ENCODE results near the gene ATP4A. TPM values are rescaled to one million over a fixed set of nuclear protein-coding genes. Genes with fewer than 3 reads are reported as not detected.

The ATP4A gene
- total and polyA plus RNA-seq, 9 of the 15 experiments (the other 6 are each of a cell fraction or from before 2014, with no cell fraction given): 0.15 TPM; not detected in 8

- TF ChIP-seq ZNF518B (CRISPR knock-in tag; IDR thresholded peaks at IDR 0.05) (no peak), YY1 (IDR thresholded peaks at IDR 0.05; ENCODE audit: borderline replicate concordance in 1 of 3, control insufficient read depth in 1 of 3, extremely low read depth in 1 of 3, insufficient read depth in 3 of 3, insufficient read length in 1 of 3, insufficient replicate concordance in 2 of 3, low read depth in 1 of 3, low read length in 2 of 3) (peak in 1 of 3 experiments; percentile 45), RBM25 (IDR thresholded peaks at IDR 0.05; ENCODE audit: low read depth, low read length, severe bottlenecking) (peak; percentile 41), BRCA1 (IDR thresholded peaks at IDR 0.05) (no peak), BRCA1 (CRISPR knock-in tag; IDR thresholded peaks at IDR 0.05) (no peak), KLF6 (CRISPR knock-in tag; IDR thresholded peaks at IDR 0.05; ENCODE audit: borderline replicate concordance) (no peak), CHD1 (IDR thresholded peaks at IDR 0.05; ENCODE audit: low read length) (no peak)
Observed at GRCh38 chr19:35596366-35596999, 33.0 kb upstream of the ATP4A start (continued).

Measured in K562 (cell line).